HG03280 (cell line): Measurements from ENCODE around the gene SARNP.

Experiments used
- ATAC-seq: cut with Tn5 transposase; IDR thresholded peaks from one replicate; pipeline ENCODE4 v1.9.1; 2021; ENCODE audit warnings: mild to moderate bottlenecking, moderate library complexity; ENCODE audit not compliant: unreplicated experiment

SARNP gene

GRCh38 chr12:55726971-55727370 lies 90.6 kb downstream of the SARNP start:
- ATAC-seq: no peak

GRCh38 chr12:55725556-55725955 lies 92.0 kb downstream of the SARNP start:
- ATAC-seq: no peak

GRCh38 chr12:55724940-55725309 lies 92.6 kb downstream of the SARNP start:
- no peak for ATAC-seq

- ATAC-seq: peak; percentile 24
Measured at GRCh38 chr12:55724226-55724939, 93.1 kb downstream of the SARNP start.

GRCh38 chr12:55723516-55724225 lies 93.9 kb downstream of the SARNP start:
- ATAC-seq: no peak

- no peak for ATAC-seq
Measured at GRCh38 chr12:55722948-55723347, 94.6 kb downstream of the SARNP start.

DNA sequence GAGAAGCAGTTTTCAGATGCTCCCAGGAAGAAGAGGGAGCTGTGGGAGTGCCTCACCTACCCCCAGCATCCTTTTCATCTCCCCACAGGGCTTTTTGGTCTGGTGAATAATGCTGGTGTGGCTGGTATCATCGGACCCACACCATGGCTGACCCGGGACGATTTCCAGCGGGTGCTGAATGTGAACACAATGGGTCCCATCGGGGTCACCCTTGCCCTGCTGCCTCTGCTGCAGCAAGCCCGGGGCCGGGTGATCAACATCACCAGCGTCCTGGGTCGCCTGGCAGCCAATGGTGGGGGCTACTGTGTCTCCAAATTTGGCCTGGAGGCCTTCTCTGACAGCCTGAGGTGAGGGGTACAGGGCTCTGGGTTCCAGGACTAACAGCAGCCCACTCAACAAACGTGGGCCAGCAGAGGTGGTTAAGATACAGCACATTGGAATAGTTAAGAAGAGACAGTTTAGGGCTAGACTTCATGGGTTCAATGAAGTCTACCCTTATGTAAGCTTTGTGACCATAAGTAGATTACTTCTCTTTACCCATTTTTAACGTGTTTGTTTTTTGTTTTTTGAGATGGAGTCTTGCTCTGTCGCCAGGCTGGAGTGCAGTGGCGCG lies 95.8 kb downstream of the SARNP start:
- no peak for ATAC-seq

- no peak for ATAC-seq
Measured at GRCh38 chr12:55720894-55721444, 96.6 kb downstream of the SARNP start.

DNA sequence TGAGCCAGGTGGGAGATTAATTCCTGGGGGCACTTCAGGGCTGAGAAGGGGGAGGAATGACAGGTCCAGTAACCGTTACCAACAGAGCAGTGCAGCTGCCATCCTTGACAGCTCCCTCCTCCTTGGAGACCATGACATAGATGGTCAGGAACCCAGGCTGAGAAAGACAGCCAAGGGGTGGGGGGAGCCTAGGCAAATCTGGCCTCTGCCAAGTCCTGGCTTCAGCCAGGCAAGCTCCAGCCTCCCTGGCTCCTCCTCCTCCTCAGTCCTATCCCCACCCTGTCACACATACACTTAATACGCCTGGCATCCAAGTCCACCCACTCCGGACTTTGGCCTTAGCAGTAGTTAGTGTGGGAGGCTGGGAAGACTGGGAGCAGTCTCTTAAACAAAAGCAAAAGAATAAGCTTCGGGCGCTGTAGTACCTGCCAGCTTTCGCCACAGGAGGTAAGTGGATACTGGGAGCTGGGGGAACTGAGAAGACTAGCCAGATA lies 97.4 kb downstream of the SARNP start, which contains the start of gene RDH5:
Gene RDH5 (plus strand): TSS at position 323 of the 494 bp plus-strand sequence. CDS start 792 bp downstream, outside the sequence.
- ATAC-seq: no peak

DNA sequence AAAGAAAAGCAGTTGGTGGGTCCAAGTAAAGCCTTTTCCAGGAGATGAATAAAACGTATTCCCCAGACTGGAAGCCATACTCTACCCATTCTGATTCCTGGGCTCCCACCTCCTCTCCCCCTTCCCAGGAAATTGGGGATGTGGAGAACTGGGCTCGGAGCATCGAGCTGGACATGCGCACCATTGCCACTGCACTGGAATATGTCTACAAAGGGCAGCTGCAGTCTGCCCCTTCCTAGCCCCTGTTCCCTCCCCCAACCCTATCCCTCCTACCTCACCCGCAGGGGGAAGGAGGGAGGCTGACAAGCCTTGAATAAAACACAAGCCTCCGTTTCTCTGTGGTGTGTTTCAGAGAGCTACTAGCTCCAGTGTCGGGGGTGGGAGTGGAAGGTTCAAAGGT lies 98.2 kb downstream of the SARNP start:
- ATAC-seq: no peak

DNA sequence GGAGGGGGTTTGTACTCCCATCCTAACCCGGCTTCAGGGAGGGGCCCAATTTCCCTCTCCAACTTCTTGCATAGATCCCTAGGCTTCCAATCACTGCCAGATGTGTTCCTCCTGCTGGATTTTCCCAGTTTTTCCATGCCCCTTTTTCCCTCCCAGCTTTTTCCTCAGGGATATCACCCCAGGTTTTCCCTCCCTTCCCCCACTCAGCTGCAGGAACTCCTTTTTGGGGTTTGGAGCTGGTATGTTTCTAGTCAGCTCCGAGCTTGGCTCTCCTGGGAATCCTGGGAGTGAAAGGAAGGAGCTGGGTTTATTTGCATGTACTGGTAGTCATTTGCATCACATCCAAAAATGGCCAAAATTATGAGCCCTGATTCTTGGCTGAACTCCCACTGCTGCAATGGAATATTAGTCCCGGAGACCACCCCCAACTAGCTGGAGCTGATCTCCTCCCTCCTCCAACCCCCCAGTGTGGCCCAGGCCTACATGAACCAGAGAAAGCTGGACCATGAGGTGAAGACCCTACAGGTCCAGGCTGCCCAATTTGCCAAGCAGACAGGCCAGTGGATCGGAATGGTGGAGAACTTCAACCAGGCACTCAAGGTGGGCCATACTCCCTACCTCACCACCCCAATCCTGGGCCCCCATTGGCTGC lies 98.8 kb downstream of the SARNP start:
- ATAC-seq: no peak

- ATAC-seq: no peak
Measured at GRCh38 chr12:55718015-55718414, 99.5 kb downstream of the SARNP start.

- ATAC-seq: no peak
Measured at GRCh38 chr12:55717011-55718007, 100.2 kb downstream of the SARNP start.

GRCh38 chr12:55716582-55716957 lies 101.0 kb downstream of the SARNP start:
- peak; percentile 24 for ATAC-seq

DNA sequence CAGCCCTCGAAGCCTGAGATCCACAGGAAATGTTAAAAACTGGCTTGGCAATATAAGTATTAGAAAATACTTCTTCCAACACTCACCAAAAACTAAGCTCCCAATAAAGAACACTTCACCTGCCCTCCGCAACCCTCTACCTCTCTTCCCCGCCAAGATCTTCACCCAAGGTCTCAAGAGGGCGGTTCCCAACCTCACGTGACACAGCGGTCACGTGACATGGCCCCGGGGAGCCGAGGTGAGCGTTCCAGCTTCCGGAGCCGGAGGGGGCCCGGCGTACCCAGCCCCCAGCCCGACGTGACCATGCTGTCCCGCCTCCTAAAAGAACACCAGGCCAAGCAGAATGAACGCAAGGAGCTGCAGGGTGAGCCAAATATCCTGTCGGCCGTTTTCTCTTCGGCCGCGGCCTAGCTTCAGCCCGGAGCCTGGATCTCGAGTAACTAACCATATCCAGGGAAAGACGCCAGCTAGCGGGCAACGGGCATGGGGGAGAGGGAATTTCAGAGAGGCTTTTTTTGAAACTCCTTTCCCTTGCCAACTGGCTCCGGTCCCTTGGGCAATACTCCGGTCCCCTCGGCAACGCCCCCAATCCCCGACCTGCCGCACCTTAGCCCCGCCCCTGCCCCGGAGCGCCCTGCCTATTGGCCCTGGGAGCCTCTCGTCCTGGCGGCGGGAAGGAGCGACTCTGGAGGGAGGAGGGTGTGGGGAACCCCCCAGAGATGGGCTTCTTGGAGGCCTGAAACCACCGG lies 101.5 kb downstream of the SARNP start, which contains the start of gene BLOC1S1:
Gene BLOC1S1 (plus strand): TSS at position 214 of the 749 bp plus-strand sequence. CDS start 6 bp downstream, at position 220.
- ATAC-seq: peak; percentile 93

GRCh38 chr12:55715169-55715764 lies 102.3 kb downstream of the SARNP start:
- ATAC-seq: peak; percentile 2

DNA sequence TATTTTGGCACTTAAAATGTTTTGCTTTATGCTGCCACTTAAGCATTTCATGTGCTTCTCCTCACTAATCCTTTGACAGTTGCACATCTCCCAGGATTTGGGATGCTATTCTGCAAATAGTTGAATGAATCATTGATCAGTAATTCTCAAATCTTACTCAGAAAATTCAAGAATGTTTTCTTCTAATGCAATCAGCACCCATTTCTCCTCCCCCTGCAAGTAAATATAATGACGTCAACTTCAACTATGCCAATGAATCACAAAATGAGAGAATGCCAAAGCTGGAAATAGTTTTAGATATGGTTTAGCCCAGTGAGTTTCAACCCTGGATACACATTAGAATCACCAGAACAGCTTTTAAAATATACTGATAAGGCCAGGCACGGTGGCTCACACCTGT lies 103.8 kb downstream of the SARNP start:
- ATAC-seq: no peak

DNA sequence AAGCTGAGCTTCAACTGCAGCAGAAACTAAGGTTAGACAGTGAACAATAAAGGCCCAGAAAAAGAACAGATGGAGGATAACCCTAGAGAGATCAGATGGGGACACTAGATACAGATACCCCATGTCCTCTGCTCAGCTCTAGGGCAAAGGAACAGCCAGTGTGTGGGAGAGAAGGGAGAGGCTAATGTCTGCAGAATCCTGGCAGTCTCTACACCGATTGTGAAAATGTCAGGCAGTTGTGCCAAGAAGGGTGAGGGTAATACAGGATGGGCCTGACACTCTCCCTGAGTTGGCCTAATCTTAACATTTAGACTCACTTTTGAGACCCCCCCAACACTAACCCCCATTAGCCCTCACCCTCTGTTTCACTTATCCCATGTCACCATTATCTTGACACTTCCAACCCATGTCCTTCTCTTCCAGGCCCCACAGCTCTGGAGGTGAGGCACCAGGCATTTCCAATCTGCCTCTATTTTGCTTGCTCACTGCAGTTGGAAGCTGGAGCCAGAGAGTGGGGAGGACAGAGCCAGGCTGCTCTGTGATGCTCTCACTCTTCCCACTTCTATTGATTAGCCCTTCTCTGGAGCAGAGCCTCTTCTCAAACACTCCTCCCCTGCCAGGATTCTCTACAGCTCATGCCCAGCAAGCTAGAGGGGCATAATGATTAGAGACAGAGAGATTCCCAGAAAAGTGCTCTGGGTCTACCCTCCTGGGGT lies 104.7 kb downstream of the SARNP start:
- ATAC-seq: no peak
